GM13976 (cell line): Measurements from ENCODE around the gene BRSK2.
"Not testable (repeated sequence)": the region's sequence is repeated elsewhere in the genome, so short reads cannot be mapped to it uniquely, and the experiment has no call there.

Source experiments
- DNase-seq: peaks from one replicate; pipeline ENCODE4 v3.0.0; 2012; ENCODE audit warnings: low spot score
- CTCF ChIP-seq: IDR thresholded peaks from 2 replicates; pipeline ENCODE4 v1.5.1; 2012; ENCODE audit warnings: borderline replicate concordance, mild to moderate bottlenecking; ENCODE audit not compliant: insufficient read depth; ENCODE audit errors: extremely low read depth, missing control alignments, control extremely low read depth
- in situ Hi-C: fragments of 300-500 bp; cut with MboI; formaldehyde crosslinking; loops from one replicate; pipeline ENCODE4 v1.12.0; 2022; ENCODE audit warnings: low sequenced_read_pairs, mixed read lengths, inconsistent platforms; ENCODE audit not compliant: unreplicated experiment

BRSK2 gene

GRCh38 chr11:1509626-1510255 lies 120.0 kb downstream of the BRSK2 start:
- TF ChIP-seq CTCF = no peak
- no peak for DNase-seq
- in situ Hi-C loops = no loop called here

GRCh38 chr11:1510351-1510750 lies 120.6 kb downstream of the BRSK2 start:
- DNase-seq, in situ Hi-C loops: not testable (repeated sequence)

- no peak for TF ChIP-seq CTCF
- in situ Hi-C loops = no loop called here
- no peak for DNase-seq
These were observed 121.2 kb downstream of the BRSK2 start for GRCh38 chr11:1510928-1511327.

GRCh38 chr11:1511937-1512496 lies 122.3 kb downstream of the BRSK2 start:
- DNase-seq = no peak
- in situ Hi-C loops = no loop called here
- no peak for TF ChIP-seq CTCF
